Measurements from ENCODE around the gene SLCO2B1.

DNA sequence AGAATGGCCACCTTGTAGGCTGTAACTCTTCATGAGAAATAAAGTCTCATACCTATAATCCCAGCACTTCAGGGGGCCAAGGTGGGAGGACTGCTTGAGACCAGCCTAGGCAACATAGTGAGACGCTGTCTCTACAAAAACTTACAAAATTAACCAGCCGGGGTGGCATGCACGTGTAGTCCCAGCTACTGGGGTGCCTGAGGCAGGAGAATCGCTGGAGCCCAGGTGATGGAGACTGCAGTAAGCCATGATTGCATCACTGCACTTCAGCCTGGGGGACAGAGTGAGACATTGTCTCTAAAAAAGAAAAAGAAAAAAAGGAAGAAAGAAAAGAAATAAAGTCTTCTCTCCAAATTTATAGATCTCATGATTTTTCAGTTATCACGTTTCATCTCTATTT is 4.2 kb upstream of the SLCO2B1 start:
- no peak for TF ChIP-seq CTCF (conservative IDR thresholded peaks at IDR 0.05)
- TF ChIP-seq ZFX (IDR thresholded peaks at IDR 0.05) = no peak

All from C4-2B (cell line).